K562 (cell line): ENCODE measurements around the gene KLHL28. TPM values are rescaled to one million over a fixed set of nuclear protein-coding genes. Genes with fewer than 3 reads are reported as not detected.

Experiments
- ATF3 ChIP-seq, 2 experiments: fragments of 450-650 bp in 1 of 2; sonication (generic) in 1 of 2; formaldehyde crosslinking in 1 of 2; IDR thresholded peaks in 1 of 2; conservative IDR thresholded peaks in 1 of 2; 2 replicates each; pipeline versions ENCODE4 v1.6.1 to v1.8.1; 2016 to 2023; ENCODE audit warnings: mild to moderate bottlenecking in 2 of 2, moderate library complexity in 2 of 2, inconsistent platforms in 1 of 2, missing genetic modification reagents in 1 of 2
- BCLAF1 ChIP-seq, 2 experiments: fragments of 450-650 bp in 1 of 2; IDR thresholded peaks; 2 replicates each; pipeline ENCODE4 v1.6.1; 2011 to 2017; ENCODE audit warnings: low read depth in 2 of 2, antibody characterized with exemption in 1 of 2, borderline replicate concordance in 1 of 2, low read length in 1 of 2, mild to moderate bottlenecking in 1 of 2, mixed read lengths in 1 of 2; ENCODE audit not compliant: control insufficient read depth in 1 of 2
- CBFA2T2 ChIP-seq: fragments of 450-650 bp; conservative IDR thresholded peaks from 2 replicates; pipeline ENCODE4 v1.6.1; 2017; ENCODE audit warnings: mild to moderate bottlenecking
- CBFB ChIP-seq: sonication (generic); formaldehyde crosslinking; IDR thresholded peaks from 2 replicates; pipeline ENCODE4 v1.4.0; 2020; ENCODE audit warnings: mild to moderate bottlenecking, missing genetic modification reagents
- HMGXB4 ChIP-seq: sonication (generic); formaldehyde crosslinking; IDR thresholded peaks from 2 replicates; pipeline ENCODE4 v1.8.1; 2023; ENCODE audit warnings: mild to moderate bottlenecking, missing genetic modification reagents
- MAX ChIP-seq: sonication (generic); formaldehyde crosslinking; IDR thresholded peaks from 2 replicates; pipeline ENCODE4 v1.9.0; 2022; ENCODE audit warnings: mild to moderate bottlenecking, missing genetic modification reagents
- MITF ChIP-seq: IDR thresholded peaks from 2 replicates; pipeline ENCODE4 v1.6.1; 2014; ENCODE audit warnings: antibody characterized with exemption
- MYC ChIP-seq, 2 experiments: fragments of 250-450 bp in 1 of 2; sonication (Bioruptor Pico) in 1 of 2; IDR thresholded peaks; 2 replicates each; pipeline versions ENCODE4 v1.5.1 to v1.6.1; 2012 to 2021; ENCODE audit warnings: low read depth in 2 of 2, borderline replicate concordance in 1 of 2, improper control_type of control experiment in 1 of 2, low read length in 1 of 2, mild to moderate bottlenecking in 1 of 2, moderate library complexity in 1 of 2
- OTX1 ChIP-seq: fragments of 450-650 bp; formaldehyde crosslinking; IDR thresholded peaks from 2 replicates; pipeline ENCODE4 v1.4.0; 2022; ENCODE audit warnings: mild to moderate bottlenecking
- POLR2G ChIP-seq: fragments of 200-400 bp; formaldehyde crosslinking; IDR thresholded peaks from 2 replicates; pipeline ENCODE4 v1.6.1; 2017; ENCODE audit warnings: low read depth, mild to moderate bottlenecking, antibody characterized with exemption, low read length, moderate library complexity
- POLR3A ChIP-seq: IDR thresholded peaks from 2 replicates; pipeline ENCODE4 v1.6.1; 2011; ENCODE audit warnings: borderline replicate concordance, mild to moderate bottlenecking, moderate library complexity; ENCODE audit not compliant: insufficient read length, insufficient read depth; ENCODE audit errors: extremely low read depth
- SMAD3 ChIP-seq: fragments of 450-650 bp; formaldehyde crosslinking; conservative IDR thresholded peaks from 2 replicates; pipeline ENCODE4 v1.4.0; 2020; ENCODE audit warnings: mild to moderate bottlenecking
- SMARCB1 ChIP-seq: IDR thresholded peaks from 2 replicates; pipeline ENCODE4 v1.6.1; 2011; ENCODE audit warnings: improper control_type of control experiment, low read depth; ENCODE audit not compliant: insufficient read length
- USF1 ChIP-seq: sonication (generic); formaldehyde crosslinking; IDR thresholded peaks from 2 replicates; pipeline ENCODE4 v1.9.0; 2022; ENCODE audit warnings: mild to moderate bottlenecking, missing genetic modification reagents
- polyA plus RNA-seq, 8 experiments: library from polyadenylated mRNA; depleted of rRNA in 4 of 8; stranded (reverse) in 5 of 8; unstranded in 3 of 8; fragments of >200 nt; fragmentation: Nextera tagmentation in 2 of 8; fragmentation: Illumina TruSeq in 1 of 8; extraction: Ambion mirVana in 2 of 8; extraction: Trizol in 1 of 8; gene quantifications; 2 replicates each; pipeline versions ENCODE4 v1.2.1 to v1.2.3, GENCODE V29; 2011 to 2014; ENCODE audit warnings: inconsistent platforms in 1 of 8, missing spikeins in 1 of 8
- total RNA-seq, 7 experiments: library from RNA; depleted of rRNA in 6 of 7; stranded (reverse); fragments of >200 nt in 6 of 7; fragmentation: Illumina TruSeq in 2 of 7; extraction: Trizol in 2 of 7; gene quantifications; 2 replicates each; pipeline versions ENCODE4 v1.2.1 to v1.2.3, GENCODE V29; 2011 to 2021; ENCODE audit warnings: low replicate concordance in 1 of 7

Gene KLHL28
- total and polyA plus RNA-seq, 9 of the 15 experiments (the other 6 are each of a cell fraction or from before 2014, with no cell fraction given) = 1.1 to 7.5 (median 4.7) TPM

- TF ChIP-seq BCLAF1 (IDR thresholded peaks at IDR 0.05; ENCODE audit: borderline replicate concordance in 1 of 2, control insufficient read depth in 1 of 2, low read depth in 2 of 2, low read length in 1 of 2) (no peak), SMAD3 (CRISPR knock-in tag) (no peak), ATF3 (IDR thresholded peaks at IDR 0.05) (0 out of 2 replicates have a peak, but pooled peaks have one; percentile 7), ATF3 (CRISPR knock-in tag; conservative IDR thresholded peaks at IDR 0.05) (no peak), MITF (0 out of 2 replicates have a peak, but pooled peaks have one; percentile 45), CBFA2T2 (peak; percentile 90), USF1 (CRISPR knock-in tag) (peak; percentile 97), POLR3A (no peak), OTX1 (CRISPR knock-in tag) (no peak), SMARCB1 (no peak), MYC (IDR thresholded peaks at IDR 0.05; ENCODE audit: low read depth, low read length) (peak; percentile 57; the same call in 1 of the 2 replicates), MYC (CRISPR knock-in tag; IDR thresholded peaks at IDR 0.05; ENCODE audit: borderline replicate concordance, low read depth) (no peak), MAX (CRISPR knock-in tag) (no peak), CBFB (CRISPR knock-in tag) (no peak), HMGXB4 (CRISPR knock-in tag) (no peak), POLR2G (peak; percentile 79)
These were observed at the start of gene KLHL28, which contains the start of gene TOGARAM1 (continued) for GRCh38 chr14:44961554-44962333.
